Activated CD4-positive, alpha-beta memory T cell treated with anti-CD3 and anti-CD28 coated beads, Interleukin-2, amount 10 ng/mL, durations not matched to agents 7 days and 5 days (primary cell): Measurements from ENCODE around the gene CLEC17A. TPM values are rescaled to one million over a fixed set of nuclear protein-coding genes. Genes with fewer than 3 reads are reported as not detected.
A peak's percentile ranks its signal among the peaks of the same experiment; 100 is the strongest.
"Not testable (repeated sequence)": the region's sequence is repeated elsewhere in the genome, so short reads cannot be mapped to it uniquely, and the experiment has no call there.

Experiments used
- CTCF ChIA-PET: fragments of 350-600 bp; sonication (Branson Sonifier 250); formaldehyde crosslinking; loops from one replicate; lab custom pipeline; 2021; ENCODE audit warnings: antibody characterized with exemption, inconsistent platforms; lab: Charles Lee
- POLR2A ChIA-PET: fragments of 350-600 bp; sonication (Branson Sonifier 250); formaldehyde crosslinking; loops from one replicate; lab custom pipeline; 2021; ENCODE audit warnings: antibody characterized with exemption; lab: Charles Lee
- DNase-seq: peaks from one replicate; pipeline ENCODE4 v3.0.0-alpha.2; 2020
- H3K27ac Mint-ChIP-seq: one replicate; pipeline ENCODE4 v1.8.0; 2021; ENCODE audit warnings: mild to moderate bottlenecking, mixed read lengths
- H3K27me3 Mint-ChIP-seq: one replicate; pipeline ENCODE4 v1.8.0; 2021; ENCODE audit warnings: mixed read lengths
- H3K36me3 Mint-ChIP-seq: one replicate; pipeline ENCODE4 v1.8.0; 2021; ENCODE audit warnings: low read depth, mixed read lengths
- H3K4me1 Mint-ChIP-seq: one replicate; pipeline ENCODE4 v1.8.0; 2021; ENCODE audit warnings: mixed read lengths
- H3K4me3 Mint-ChIP-seq: one replicate; pipeline ENCODE4 v1.8.0; 2021; ENCODE audit warnings: mild to moderate bottlenecking, mixed read lengths
- H3K9me3 Mint-ChIP-seq: one replicate; pipeline ENCODE4 v1.8.0; 2021; ENCODE audit warnings: mixed read lengths
- total RNA-seq, 2 experiments: library from RNA; stranded (reverse); gene quantifications; one replicate each; pipeline ENCODE4 v1.2.3, GENCODE V29; 2021

The CLEC17A gene
- total RNA-seq, 2 experiments from 2014 or later, result not detected

- DNase-seq, result no peak
- Mint-ChIP-seq H3K27ac (no peak overlapping the region), H3K36me3 (peaks cover 11% of the 10 kb centered on the region), H3K9me3 (no peaks in the 10 kb centered on the region), H3K4me3 (no peak overlapping the region), H3K4me1 (peaks cover 19% of the 10 kb centered on the region), H3K27me3 (no peaks in the 10 kb centered on the region)
- CTCF ChIA-PET, result no interaction called here
- POLR2A ChIA-PET, result no interaction called here
These were observed 21.6 kb upstream of the CLEC17A start for GRCh38 chr19:14561249-14561648.

- no peak for DNase-seq
- peaks cover 11% of the 10 kb centered on the region for H3K36me3 Mint-ChIP-seq
- CTCF ChIA-PET, result interaction anchor here (0.7 to 1.2 kb wide), 2 partner anchors 10 to 11 kb away, joined by 3 to 4 read pairs; partner anchors contain the start of gene NDUFB7
- POLR2A ChIA-PET, result no interaction called here
- H3K27me3 Mint-ChIP-seq, result no peaks in the 10 kb centered on the region
- no peak overlapping the region for H3K4me3 Mint-ChIP-seq
- no peaks in the 10 kb centered on the region for H3K9me3 Mint-ChIP-seq
- no peak overlapping the region for H3K27ac Mint-ChIP-seq
- peaks cover 13% of the 10 kb centered on the region for H3K4me1 Mint-ChIP-seq
These were observed 21.0 kb upstream of the CLEC17A start for GRCh38 chr19:14561847-14562351.

- H3K4me3 Mint-ChIP-seq, result no peak overlapping the region
- no peak for DNase-seq
- H3K27ac Mint-ChIP-seq, result no peak overlapping the region
- ChIA-PET CTCF (interaction anchor here (1.2 kb wide), 1 partner anchor 10 kb away, joined by 4 read pairs; no protein-coding TSS in a partner anchor), POLR2A (no interaction called here)
- peaks cover 21% of the 10 kb centered on the region for H3K4me1 Mint-ChIP-seq
- no peaks in the 10 kb centered on the region for H3K27me3 Mint-ChIP-seq
- peaks cover 20% of the 10 kb centered on the region for H3K36me3 Mint-ChIP-seq
- H3K9me3 Mint-ChIP-seq, result no peaks in the 10 kb centered on the region
These were observed 20.0 kb upstream of the CLEC17A start for GRCh38 chr19:14562660-14563589.

GRCh38 chr19:14563590-14563926, 19.3 kb upstream of the CLEC17A start:
- POLR2A ChIA-PET, result no interaction called here
- H3K9me3 Mint-ChIP-seq, result no peaks in the 10 kb centered on the region
- H3K36me3 Mint-ChIP-seq, result peaks cover 24% of the 10 kb centered on the region
- no peaks in the 10 kb centered on the region for H3K27me3 Mint-ChIP-seq
- H3K27ac Mint-ChIP-seq, result no peak overlapping the region
- no peak for DNase-seq
- H3K4me3 Mint-ChIP-seq, result no peak overlapping the region
- CTCF ChIA-PET, result no interaction called here
- H3K4me1 Mint-ChIP-seq, result peaks cover 23% of the 10 kb centered on the region

GRCh38 chr19:14563989-14564651, 18.8 kb upstream of the CLEC17A start:
- Mint-ChIP-seq H3K36me3 (peaks cover 25% of the 10 kb centered on the region), H3K27me3 (no peaks in the 10 kb centered on the region), H3K4me1 (peaks cover 27% of the 10 kb centered on the region), H3K27ac (no peak overlapping the region), H3K4me3 (no peak overlapping the region), H3K9me3 (no peaks in the 10 kb centered on the region)
- POLR2A ChIA-PET, result no interaction called here
- CTCF ChIA-PET, result interaction anchor here (0.5 kb wide), 1 partner anchor 17 kb away, joined by 3 read pairs; no protein-coding TSS in a partner anchor
- peak; percentile 61 for DNase-seq

GRCh38 chr19:14564652-14565297, 18.1 kb upstream of the CLEC17A start:
- H3K27me3 Mint-ChIP-seq, DNase-seq, H3K27ac Mint-ChIP-seq, POLR2A ChIA-PET, H3K4me3 Mint-ChIP-seq, H3K9me3 Mint-ChIP-seq: not testable (repeated sequence)
- Mint-ChIP-seq H3K36me3 (peaks cover 25% of the 10 kb centered on the region), H3K4me1 (peaks cover 32% of the 10 kb centered on the region)
- CTCF ChIA-PET, result interaction anchor here (0.5 kb wide), 1 partner anchor 17 kb away, joined by 3 read pairs; no protein-coding TSS in a partner anchor

- CTCF ChIA-PET, result no interaction called here
- POLR2A ChIA-PET, result no interaction called here
These were observed 17.6 kb upstream of the CLEC17A start for GRCh38 chr19:14565298-14565679.

GRCh38 chr19:14565765-14566711, 16.8 kb upstream of the CLEC17A start:
- CTCF ChIA-PET, result no interaction called here
- H3K4me1 Mint-ChIP-seq, result peaks cover 38% of the 10 kb centered on the region
- no peaks in the 10 kb centered on the region for H3K27me3 Mint-ChIP-seq
- DNase-seq, result no peak
- POLR2A ChIA-PET, result no interaction called here
- H3K27ac Mint-ChIP-seq, result no peak overlapping the region
- H3K36me3 Mint-ChIP-seq, result peaks cover 25% of the 10 kb centered on the region
- no peak overlapping the region for H3K4me3 Mint-ChIP-seq
- H3K9me3 Mint-ChIP-seq, result no peaks in the 10 kb centered on the region

More at GRCh38 chr19:14565298-14565679, 17.6 kb upstream of the CLEC17A start:
- Mint-ChIP-seq H3K27ac (no peak overlapping the region), H3K4me3 (no peak overlapping the region), H3K27me3 (no peaks in the 10 kb centered on the region), H3K36me3 (peaks cover 25% of the 10 kb centered on the region), H3K9me3 (no peaks in the 10 kb centered on the region), H3K4me1 (peaks cover 34% of the 10 kb centered on the region)
- no peak for DNase-seq

- Mint-ChIP-seq H3K4me3 (no peak overlapping the region), H3K27me3 (no peaks in the 10 kb centered on the region), H3K4me1 (peaks cover 43% of the 10 kb centered on the region), H3K27ac (no peak overlapping the region), H3K9me3 (no peaks in the 10 kb centered on the region), H3K36me3 (peaks cover 25% of the 10 kb centered on the region)
- DNase-seq, result no peak
- CTCF ChIA-PET, result no interaction called here
- POLR2A ChIA-PET, result interaction anchor here (1.2 kb wide), 1 partner anchor 48 kb away, joined by 5 read pairs; the partner anchor contains the start of gene DNAJB1
These were observed 16.2 kb upstream of the CLEC17A start for GRCh38 chr19:14566712-14567077.

- peaks cover 25% of the 10 kb centered on the region for H3K36me3 Mint-ChIP-seq
- H3K9me3 Mint-ChIP-seq, result no peaks in the 10 kb centered on the region
- no peaks in the 10 kb centered on the region for H3K27me3 Mint-ChIP-seq
- H3K4me3 Mint-ChIP-seq, result no peak overlapping the region
- peaks cover 46% of the 10 kb centered on the region for H3K4me1 Mint-ChIP-seq
- no peak for DNase-seq
- no peak overlapping the region for H3K27ac Mint-ChIP-seq
- ChIA-PET POLR2A (interaction anchor here (1.2 kb wide), 1 partner anchor 49 kb away, joined by 5 read pairs; the partner anchor contains the start of gene DNAJB1), CTCF (interaction anchor here (3.1 kb wide), 1 partner anchor 10 kb away, joined by 9 read pairs; no protein-coding TSS in a partner anchor)
These were observed 15.8 kb upstream of the CLEC17A start for GRCh38 chr19:14567079-14567478.

- Mint-ChIP-seq H3K9me3 (no peaks in the 10 kb centered on the region), H3K4me1 (peaks cover 50% of the 10 kb centered on the region), H3K27ac (peak overlapping the region; percentile 83), H3K27me3 (no peaks in the 10 kb centered on the region), H3K4me3 (peak overlapping the region; percentile 96), H3K36me3 (peaks cover 16% of the 10 kb centered on the region)
- DNase-seq, result no peak
- POLR2A ChIA-PET, result interaction anchor here (3.5 kb wide), 1 partner anchor 119 kb away, joined by 16 read pairs; the partner anchor contains the start of gene ZNF333
- CTCF ChIA-PET, result interaction anchor here (0.7 to 8.9 kb wide), 9 partner anchors 9 to 434 kb away, joined by 3 to 302 read pairs (median 5); partner anchors contain the start of gene ZNF333
These were observed 11.9 kb upstream of the CLEC17A start for GRCh38 chr19:14570864-14571527.
